T-helper 1 cell (primary cell): Measurements from ENCODE around the gene PTH1R.

Experiments used
- DNase-seq, 5 donors: peaks; one replicate each; pipeline ENCODE4 v3.0.0-alpha.2; 2012 to 2020

Gene PTH1R

GRCh38 chr3:46864061-46864881 is 13.2 kb upstream of the PTH1R start:
- DNase-seq: no peak

- no peak for DNase-seq
These were observed 12.5 kb upstream of the PTH1R start for GRCh38 chr3:46865031-46865507.

- DNase-seq: no peak
These were observed 12.0 kb upstream of the PTH1R start for GRCh38 chr3:46865546-46865945.

GRCh38 chr3:46866032-46866595 is 11.4 kb upstream of the PTH1R start:
- no peak for DNase-seq

GRCh38 chr3:46866720-46867549 is 10.6 kb upstream of the PTH1R start:
- peak; percentile 40 to 83 (median 60) for DNase-seq

- DNase-seq: no peak
These were observed 10.0 kb upstream of the PTH1R start for GRCh38 chr3:46867550-46867898.

- DNase-seq: no peak
These were observed 9.2 kb upstream of the PTH1R start for GRCh38 chr3:46868287-46868686.

- no peak for DNase-seq
These were observed 8.6 kb upstream of the PTH1R start for GRCh38 chr3:46868948-46869347.

GRCh38 chr3:46869440-46869839 is 8.1 kb upstream of the PTH1R start:
- no peak for DNase-seq

GRCh38 chr3:46870651-46871050 is 6.9 kb upstream of the PTH1R start:
- no peak for DNase-seq

- no peak for DNase-seq
These were observed 6.3 kb upstream of the PTH1R start for GRCh38 chr3:46871222-46871621.

- no peak for DNase-seq
These were observed 4.0 kb upstream of the PTH1R start for GRCh38 chr3:46873521-46873920.

GRCh38 chr3:46874430-46874829 is 3.1 kb upstream of the PTH1R start:
- DNase-seq: no peak

GRCh38 chr3:46875560-46875959 is 2.0 kb upstream of the PTH1R start:
- DNase-seq: no peak

- DNase-seq: no peak
These were observed 914 bp upstream of the PTH1R start for GRCh38 chr3:46876313-46877300.

GRCh38 chr3:46878781-46879436 is 1.4 kb downstream of the PTH1R start:
- no peak for DNase-seq

GRCh38 chr3:46880884-46881595 is 3.5 kb downstream of the PTH1R start:
- DNase-seq: no peak

GRCh38 chr3:46881596-46882376 is 4.3 kb downstream of the PTH1R start:
- peak in 1 of 5 donors; percentile 11 for DNase-seq

- DNase-seq: no peak
These were observed 5.0 kb downstream of the PTH1R start for GRCh38 chr3:46882377-46883053.
